Measurements from ENCODE around the gene LAD1.

GRCh38 chr1:201426479-201427310 lies 27.6 kb upstream of the LAD1 start:
- TF ChIP-seq CTCF (IDR thresholded peaks at IDR 0.05; ENCODE audit: insufficient read depth, low read length) (no peak), GABPA (IDR thresholded peaks at IDR 0.05; ENCODE audit: low read depth) (no peak)
